Panc1 (cell line): Measurements from ENCODE around the gene PRSS21. TPM values are rescaled to one million over a fixed set of nuclear protein-coding genes. Genes with fewer than 3 reads are reported as not detected.

Experiments used
- ATAC-seq: fragments of 200-7000 bp; cut with Tn5 transposase; 2 replicates; pipeline ENCODE4 v1.9.1; 2020; ENCODE audit warnings: mild to moderate bottlenecking, moderate library complexity
- BruUV-seq: library from RNA; stranded (reverse); fragments of 400-500 nt; replicated peaks from 2 replicates; lab custom pipeline; 2021; lab: Mats Ljungman, UMichigan
- CTCF ChIA-PET: fragments of 300-600 bp; sonication (Branson Sonifier 250); formaldehyde crosslinking; loops from one replicate; lab custom pipeline; 2022; ENCODE audit warnings: antibody characterized with exemption; lab: Charles Lee
- POLR2A ChIA-PET: fragments of 300-600 bp; sonication (Branson Sonifier 250); formaldehyde crosslinking; loops from one replicate; lab custom pipeline; 2022; ENCODE audit warnings: antibody characterized with exemption; lab: Charles Lee
- DNase-seq: peaks from one replicate; pipeline ENCODE4 v3.0.0-alpha.2; 2010; ENCODE audit warnings: low read depth, low spot score
- H3K27ac ChIP-seq: 2 replicates; pipeline ENCODE4 v1.5.1; 2011; ENCODE audit warnings: mild to moderate bottlenecking, low read length, inconsistent platforms
- H3K27me3 ChIP-seq: fragments of 200-500 bp; sonication (Bioruptor generic); 2 replicates; pipeline ENCODE4 v1.6.0; 2014; ENCODE audit warnings: low read length, inconsistent platforms; ENCODE audit not compliant: control insufficient read depth, insufficient read depth
- H3K36me3 ChIP-seq: fragments of 200-500 bp; sonication (Bioruptor generic); 2 replicates; pipeline ENCODE4 v1.5.1; 2014; ENCODE audit warnings: inconsistent platforms, mild to moderate bottlenecking, low read length, moderate library complexity; ENCODE audit not compliant: control insufficient read depth, insufficient read depth
- H3K4me1 ChIP-seq: 2 replicates; pipeline ENCODE4 v1.5.1; 2011; ENCODE audit warnings: inconsistent platforms, mild to moderate bottlenecking, low read length, moderate library complexity; ENCODE audit not compliant: control insufficient read depth, insufficient read depth
- H3K4me3 ChIP-seq, 2 experiments: 2 replicates each; pipeline ENCODE4 v1.5.1; 2011 to 2012; ENCODE audit warnings: low read depth in 2 of 2, low read length in 2 of 2, mild to moderate bottlenecking in 2 of 2, inconsistent platforms in 1 of 2, moderate library complexity in 1 of 2
- H3K9me3 ChIP-seq: fragments of 200-500 bp; sonication (Bioruptor generic); 2 replicates; pipeline ENCODE4 v1.5.1; 2014; ENCODE audit warnings: low read depth, mild to moderate bottlenecking, inconsistent platforms, low read length, moderate library complexity; ENCODE audit not compliant: control insufficient read depth, insufficient read depth
- POLR2AphosphoS5 ChIP-seq: IDR thresholded peaks from 2 replicates; pipeline ENCODE4 v1.6.1; 2012; ENCODE audit warnings: mild to moderate bottlenecking, low read depth, low read length, moderate library complexity
- SIN3A ChIP-seq: IDR thresholded peaks from 2 replicates; pipeline ENCODE4 v1.6.1; 2012; ENCODE audit warnings: low read depth, mild to moderate bottlenecking, low read length, moderate library complexity, borderline replicate concordance; ENCODE audit not compliant: insufficient read depth
- TCF7L2 ChIP-seq: IDR thresholded peaks from 2 replicates; pipeline ENCODE4 v1.6.1; 2011; ENCODE audit warnings: mild to moderate bottlenecking, low read depth, low read length, inconsistent platforms
- in situ Hi-C: cut with HindIII; loops from 2 replicates; pipeline ENCODE4 v1.10.0; 2016; ENCODE audit warnings: low sequenced_read_pairs, low pct_unique_long_range_greater_than_20kb
- intact Hi-C: fragments of 100-400 bp; cut with micrococcal nuclease; formaldehyde crosslinking; loops from one replicate; pipeline ENCODE4 v1.10.0; 2022; ENCODE audit not compliant: unreplicated experiment
- total RNA-seq: library from RNA; stranded (reverse); gene quantifications from one replicate; pipeline ENCODE4 v1.2.1, GENCODE V29; 2021; ENCODE audit not compliant: unreplicated experiment
- TF ChIP-seq, protein P1 (sequence below): fragments of 450-650 bp; IDR thresholded peaks from 2 replicates; pipeline ENCODE4 v1.5.1; 2017; ENCODE audit warnings: mild to moderate bottlenecking
- TF ChIP-seq, protein P2 (sequence below), 2 experiments: IDR thresholded peaks; 2 replicates each; pipeline ENCODE4 v1.6.1; 2011 to 2012; ENCODE audit warnings: low read depth in 2 of 2, control low read depth in 1 of 2, low read length in 1 of 2, mild to moderate bottlenecking in 1 of 2, moderate library complexity in 1 of 2; ENCODE audit not compliant: insufficient read depth in 1 of 2

Gene PRSS21
- total RNA-seq, 1 experiment from 2014 or later = not detected

DNA sequence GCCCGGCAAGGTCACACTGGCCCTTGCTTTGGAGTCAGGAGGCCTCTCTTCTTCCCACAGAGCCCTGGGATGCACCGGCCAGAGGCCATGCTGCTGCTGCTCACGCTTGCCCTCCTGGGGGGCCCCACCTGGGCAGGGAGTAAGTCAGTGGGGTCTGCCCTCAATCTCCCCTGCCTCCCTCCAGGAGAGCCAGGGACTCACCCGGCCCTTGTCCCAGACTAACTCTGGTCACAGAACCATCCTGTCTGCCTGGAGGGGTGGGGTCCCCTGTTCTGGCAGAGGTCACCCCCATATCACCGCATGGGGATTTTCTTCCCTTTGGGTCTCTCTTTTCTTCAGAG is 13.3 kb downstream of the PRSS21 start:
- in situ Hi-C loops = no loop called here
- Histone ChIP-seq H3K9me3 (no peaks in the 10 kb centered on the region), H3K4me1 (peaks cover 19% of the 10 kb centered on the region), H3K27me3 (no peaks in the 10 kb centered on the region), H3K4me3 (no peak overlapping the region), H3K36me3 (no peaks in the 10 kb centered on the region), H3K27ac (peak overlapping the region; percentile 81)
- DNase-seq (no peak), ATAC-seq (peak; percentile 32)
- TF ChIP-seq, protein P1, sequence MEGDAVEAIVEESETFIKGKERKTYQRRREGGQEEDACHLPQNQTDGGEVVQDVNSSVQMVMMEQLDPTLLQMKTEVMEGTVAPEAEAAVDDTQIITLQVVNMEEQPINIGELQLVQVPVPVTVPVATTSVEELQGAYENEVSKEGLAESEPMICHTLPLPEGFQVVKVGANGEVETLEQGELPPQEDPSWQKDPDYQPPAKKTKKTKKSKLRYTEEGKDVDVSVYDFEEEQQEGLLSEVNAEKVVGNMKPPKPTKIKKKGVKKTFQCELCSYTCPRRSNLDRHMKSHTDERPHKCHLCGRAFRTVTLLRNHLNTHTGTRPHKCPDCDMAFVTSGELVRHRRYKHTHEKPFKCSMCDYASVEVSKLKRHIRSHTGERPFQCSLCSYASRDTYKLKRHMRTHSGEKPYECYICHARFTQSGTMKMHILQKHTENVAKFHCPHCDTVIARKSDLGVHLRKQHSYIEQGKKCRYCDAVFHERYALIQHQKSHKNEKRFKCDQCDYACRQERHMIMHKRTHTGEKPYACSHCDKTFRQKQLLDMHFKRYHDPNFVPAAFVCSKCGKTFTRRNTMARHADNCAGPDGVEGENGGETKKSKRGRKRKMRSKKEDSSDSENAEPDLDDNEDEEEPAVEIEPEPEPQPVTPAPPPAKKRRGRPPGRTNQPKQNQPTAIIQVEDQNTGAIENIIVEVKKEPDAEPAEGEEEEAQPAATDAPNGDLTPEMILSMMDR = no peak
- TF ChIP-seq TCF7L2 (no peak), SIN3A (no peak), POLR2AphosphoS5 (no peak)
- TF ChIP-seq, protein P2, sequence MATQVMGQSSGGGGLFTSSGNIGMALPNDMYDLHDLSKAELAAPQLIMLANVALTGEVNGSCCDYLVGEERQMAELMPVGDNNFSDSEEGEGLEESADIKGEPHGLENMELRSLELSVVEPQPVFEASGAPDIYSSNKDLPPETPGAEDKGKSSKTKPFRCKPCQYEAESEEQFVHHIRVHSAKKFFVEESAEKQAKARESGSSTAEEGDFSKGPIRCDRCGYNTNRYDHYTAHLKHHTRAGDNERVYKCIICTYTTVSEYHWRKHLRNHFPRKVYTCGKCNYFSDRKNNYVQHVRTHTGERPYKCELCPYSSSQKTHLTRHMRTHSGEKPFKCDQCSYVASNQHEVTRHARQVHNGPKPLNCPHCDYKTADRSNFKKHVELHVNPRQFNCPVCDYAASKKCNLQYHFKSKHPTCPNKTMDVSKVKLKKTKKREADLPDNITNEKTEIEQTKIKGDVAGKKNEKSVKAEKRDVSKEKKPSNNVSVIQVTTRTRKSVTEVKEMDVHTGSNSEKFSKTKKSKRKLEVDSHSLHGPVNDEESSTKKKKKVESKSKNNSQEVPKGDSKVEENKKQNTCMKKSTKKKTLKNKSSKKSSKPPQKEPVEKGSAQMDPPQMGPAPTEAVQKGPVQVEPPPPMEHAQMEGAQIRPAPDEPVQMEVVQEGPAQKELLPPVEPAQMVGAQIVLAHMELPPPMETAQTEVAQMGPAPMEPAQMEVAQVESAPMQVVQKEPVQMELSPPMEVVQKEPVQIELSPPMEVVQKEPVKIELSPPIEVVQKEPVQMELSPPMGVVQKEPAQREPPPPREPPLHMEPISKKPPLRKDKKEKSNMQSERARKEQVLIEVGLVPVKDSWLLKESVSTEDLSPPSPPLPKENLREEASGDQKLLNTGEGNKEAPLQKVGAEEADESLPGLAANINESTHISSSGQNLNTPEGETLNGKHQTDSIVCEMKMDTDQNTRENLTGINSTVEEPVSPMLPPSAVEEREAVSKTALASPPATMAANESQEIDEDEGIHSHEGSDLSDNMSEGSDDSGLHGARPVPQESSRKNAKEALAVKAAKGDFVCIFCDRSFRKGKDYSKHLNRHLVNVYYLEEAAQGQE (IDR thresholded peaks at IDR 0.05; ENCODE audit: insufficient read depth in 1 of 2, low read depth in 2 of 2, low read length in 1 of 2) = no peak
- ChIA-PET POLR2A (no interaction called here), CTCF (no interaction called here)
- BruUV-seq = no TSS peak
- intact Hi-C loops = no loop called here

- BruUV-seq = no TSS peak
- intact Hi-C loops (no loop called here), in situ Hi-C loops (no loop called here)
- CTCF ChIA-PET = interaction anchor here (0.6 kb wide), 1 partner anchor 280 kb away, joined by 7 read pairs; no protein-coding TSS in a partner anchor
- Histone ChIP-seq H3K9me3 (no peaks in the 10 kb centered on the region), H3K36me3 (no peaks in the 10 kb centered on the region), H3K4me1 (peaks cover 24% of the 10 kb centered on the region), H3K27me3 (no peaks in the 10 kb centered on the region), H3K27ac (peak overlapping the region; percentile 81), H3K4me3 (no peak overlapping the region)
- DNase-seq (no peak), ATAC-seq (no peak)
- POLR2A ChIA-PET = no interaction called here
- TF ChIP-seq, protein P2 (IDR thresholded peaks at IDR 0.05; ENCODE audit: insufficient read depth in 1 of 2, low read depth in 2 of 2, low read length in 1 of 2) = peak in 1 of 2 experiments; percentile 30; a peak in 1 of 4 replicates
- no peak for TF ChIP-seq TCF7L2
Measured at GRCh38 chr16:2831203-2831602, 14.2 kb downstream of the PRSS21 start.
